Inflammatory macrophage treated with lipopolysaccharide for 1 hour (primary cell): Measurements from ENCODE around the gene SYMPK.
A peak's percentile ranks its signal among the peaks of the same experiment; 100 is the strongest.
"Not testable (repeated sequence)": the region's sequence is repeated elsewhere in the genome, so short reads cannot be mapped to it uniquely, and the experiment has no call there.

Experiments
- DNase-seq, 2 donors: peaks; one replicate each; pipeline ENCODE4 v3.0.0-alpha.2; 2020 to 2022

Gene SYMPK

DNA sequence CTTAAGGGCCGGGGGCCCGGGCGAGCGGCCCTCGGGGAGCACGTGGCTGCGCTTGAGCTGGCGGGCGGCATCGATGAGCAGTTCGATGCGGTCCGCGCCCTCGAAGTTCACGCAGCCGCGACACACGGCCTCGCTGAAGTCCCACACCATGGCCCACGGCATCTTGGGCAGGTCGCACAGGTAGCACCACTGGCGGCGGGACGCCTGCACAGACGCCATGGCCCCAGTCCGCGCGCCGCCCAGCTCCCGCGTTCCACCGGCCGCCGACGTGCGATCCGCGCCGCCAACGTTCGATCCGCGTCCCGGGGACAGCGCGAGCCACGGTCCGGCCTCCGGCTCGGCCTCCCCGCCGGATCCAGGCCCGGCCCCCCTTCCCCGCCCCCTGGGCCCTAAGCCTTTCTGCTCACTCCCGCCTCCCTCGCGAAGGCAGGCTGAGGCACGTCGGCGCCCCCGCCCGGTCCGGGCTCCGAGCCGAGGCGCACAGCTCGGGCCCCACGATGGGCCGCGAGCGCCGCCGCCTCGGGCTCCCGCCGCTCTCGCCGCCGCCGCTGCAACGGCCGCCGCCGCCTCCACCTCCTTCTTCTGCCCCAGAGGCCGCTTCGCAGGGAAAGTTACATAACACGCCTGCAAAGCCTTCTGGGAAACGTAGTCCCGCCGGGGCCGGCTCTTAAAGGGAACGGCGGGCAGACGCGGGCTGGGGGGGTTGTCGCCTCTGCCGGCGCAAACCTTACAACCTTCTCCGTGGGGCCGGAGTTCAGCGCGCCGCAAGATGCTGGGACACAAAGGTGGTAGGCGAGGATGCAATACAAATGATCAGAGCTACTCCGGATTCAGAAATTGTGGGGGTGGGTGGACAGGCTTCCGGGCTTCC, 22.8 kb upstream of the SYMPK start, which contains the start of gene IRF2BP1:
TSS of gene IRF2BP1 (minus strand) at position 586 of the 871 bp plus-strand sequence. CDS start at position 219, 367 bp downstream.
- DNase-seq, result peak; percentile 89 to 95

DNA sequence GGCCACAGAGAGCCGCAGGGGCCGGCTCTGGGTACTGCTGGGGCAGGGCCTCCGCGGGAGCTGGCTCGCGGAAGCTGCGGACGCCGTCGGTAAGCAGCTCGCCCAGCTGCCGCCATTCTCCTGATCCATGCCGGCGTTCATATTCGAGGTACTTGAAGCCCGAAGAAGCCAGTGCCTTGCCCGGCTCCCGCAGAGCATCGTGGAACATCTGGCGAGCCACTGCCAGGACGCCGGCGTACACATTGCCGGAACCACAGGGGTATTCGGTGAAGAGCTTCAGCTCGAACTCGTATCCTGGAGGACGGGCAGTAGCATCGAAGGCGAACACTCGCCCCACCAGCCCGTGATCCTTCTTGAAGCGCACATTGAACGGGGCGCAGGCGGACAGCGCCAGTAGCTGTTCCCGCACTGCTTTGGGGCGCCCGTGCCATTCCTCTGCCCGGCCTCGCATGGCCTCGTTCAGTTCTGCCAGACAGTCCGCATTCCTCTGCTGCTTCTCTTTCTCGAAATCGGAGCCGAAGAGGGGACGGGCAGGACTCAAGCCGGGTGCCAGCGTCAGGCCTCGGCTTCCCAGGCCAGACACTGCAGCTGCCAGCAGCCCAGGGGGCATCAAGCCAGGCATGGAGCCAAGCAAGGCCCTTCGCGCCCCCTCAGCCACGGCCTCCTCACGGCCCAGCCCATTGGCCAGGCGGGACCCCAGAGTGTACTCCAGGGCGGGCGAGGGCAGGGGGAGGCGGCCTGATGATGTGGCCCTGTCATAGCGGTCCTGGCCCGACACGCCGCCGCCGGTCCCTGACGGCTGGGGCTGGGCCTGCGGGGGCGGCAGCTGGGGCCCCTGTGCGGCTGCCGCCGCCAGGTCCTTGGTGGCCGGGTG, 22.0 kb upstream of the SYMPK start:
- no peak for DNase-seq

DNA sequence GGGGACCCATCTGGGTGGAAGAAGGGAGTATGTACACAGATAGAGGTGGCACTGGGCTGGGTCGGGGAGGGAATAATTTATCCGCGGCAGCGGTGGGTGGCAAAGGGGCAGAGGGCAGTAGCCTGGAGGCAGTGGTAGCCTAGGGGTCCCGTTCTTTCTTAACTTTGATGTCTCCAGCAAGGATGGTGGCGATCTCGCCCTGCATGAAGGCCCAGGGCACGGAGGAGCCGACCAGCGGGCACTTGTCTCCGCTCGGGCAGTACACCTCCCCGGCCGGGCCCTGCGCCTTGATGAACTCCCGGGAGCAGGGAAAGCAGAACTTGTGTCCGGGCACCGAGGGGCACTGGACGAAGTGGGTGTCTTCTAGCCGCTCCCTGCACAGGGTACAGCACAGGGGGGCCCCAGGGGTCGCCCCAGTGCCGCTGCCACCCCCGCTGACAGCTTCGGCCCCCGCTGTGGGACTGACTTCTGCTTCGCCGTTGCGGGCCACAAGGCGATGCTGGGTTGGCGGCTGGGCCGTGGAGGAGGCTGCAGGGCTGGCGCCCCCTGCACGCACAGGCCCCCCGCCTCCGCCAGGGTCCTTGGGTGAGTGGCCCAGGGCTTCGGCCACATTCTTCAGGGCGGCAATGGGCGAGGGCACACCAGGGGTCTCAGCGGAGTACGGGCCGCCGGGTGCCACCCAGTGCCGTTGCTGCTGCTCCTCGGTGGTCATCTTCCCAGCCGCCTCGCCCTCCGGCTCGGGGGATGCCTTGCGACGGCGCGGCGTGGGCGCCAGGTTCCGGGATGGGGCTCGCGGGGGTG, 21.1 kb upstream of the SYMPK start:
- DNase-seq, result no peak

DNA sequence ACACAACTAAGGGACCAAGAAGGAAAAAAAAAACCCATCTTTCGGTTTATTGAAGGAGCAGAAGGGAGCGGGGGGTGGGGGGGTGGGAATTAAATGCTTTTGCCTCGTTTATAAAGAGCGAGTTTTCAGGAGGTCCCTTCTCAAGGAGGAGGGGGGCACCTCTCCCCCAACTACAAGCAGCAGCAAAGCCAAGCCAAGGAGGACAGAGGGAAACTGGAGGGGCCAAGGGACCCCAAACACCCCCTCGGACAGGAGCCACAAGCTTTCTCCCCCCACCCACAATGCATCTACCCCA, 20.6 kb upstream of the SYMPK start:
- no peak for DNase-seq

DNA sequence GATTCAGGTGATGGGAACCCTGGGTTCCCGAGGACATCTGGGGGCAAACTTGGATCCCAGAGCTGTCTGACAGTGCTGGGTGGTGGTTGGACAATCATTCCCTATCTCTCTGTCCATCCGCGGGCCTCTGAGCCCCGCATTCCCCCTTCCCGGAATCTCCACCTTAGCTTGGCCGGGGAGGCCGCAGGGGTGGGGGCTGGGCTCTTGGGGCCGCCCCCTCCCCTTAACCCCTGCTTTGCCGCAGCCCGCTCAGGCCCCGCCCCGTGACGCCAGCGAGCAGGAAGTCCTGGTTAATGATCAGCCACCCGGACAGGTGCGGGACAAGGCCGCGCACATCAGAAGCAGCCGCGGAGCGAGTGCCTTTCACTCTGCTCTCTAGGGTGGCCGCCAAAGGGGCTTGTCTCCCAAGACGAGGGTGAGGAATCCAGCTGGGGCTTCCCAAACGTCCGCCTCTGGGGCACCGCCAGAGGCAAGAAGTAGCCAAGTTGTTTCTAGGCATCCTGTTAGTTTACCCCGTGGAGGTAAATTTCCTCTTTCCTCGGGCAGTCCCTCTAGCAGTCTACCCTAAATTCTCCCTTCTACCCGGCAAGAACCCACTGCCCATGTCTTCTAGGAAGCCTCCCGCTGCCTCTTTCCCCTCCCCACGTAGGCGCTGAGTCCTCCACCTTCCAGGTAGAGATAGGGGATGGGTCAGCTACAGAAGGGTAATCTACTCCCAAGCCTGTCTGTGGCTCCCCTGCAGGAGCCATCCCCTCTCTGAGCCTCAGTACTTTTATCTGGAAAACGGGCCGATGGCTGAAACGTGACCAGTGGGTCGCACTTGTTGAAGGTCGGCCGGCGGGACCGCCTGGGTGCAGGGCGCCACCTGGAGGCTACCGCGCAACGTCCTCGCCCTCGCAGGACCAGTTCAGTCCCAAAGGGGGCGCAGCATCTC, 20.0 kb upstream of the SYMPK start:
- DNase-seq, result peak; percentile 64 to 92

DNA sequence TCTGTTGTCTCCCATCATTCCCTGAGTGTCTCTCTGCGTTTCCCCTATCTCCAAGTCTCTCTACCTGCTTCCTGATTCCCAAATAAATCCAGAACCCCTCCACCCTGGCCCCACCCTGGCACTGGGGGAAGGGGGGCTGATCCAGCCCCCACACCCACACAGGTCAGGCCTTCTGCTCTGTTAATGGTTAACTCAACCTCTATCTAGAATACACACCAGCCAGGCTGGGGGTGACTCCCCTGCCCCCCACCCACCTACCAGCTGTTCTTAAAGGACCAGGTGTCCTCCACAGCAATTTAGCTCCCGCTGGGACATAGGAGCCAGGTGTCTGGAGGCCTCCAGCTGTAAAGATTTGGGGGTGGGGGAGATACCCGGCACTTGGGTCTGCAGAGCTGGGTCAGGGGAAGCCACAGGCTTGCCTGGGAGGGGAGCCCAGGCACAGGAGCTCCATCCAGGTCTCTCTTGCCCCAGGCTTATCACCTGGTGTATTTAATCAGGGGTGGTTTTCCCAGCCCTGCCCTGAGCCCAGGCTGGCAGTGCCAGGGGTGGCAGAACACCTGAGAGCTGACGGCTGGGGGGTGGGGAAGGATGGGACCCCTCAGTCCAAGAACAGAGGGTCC, 19.1 kb upstream of the SYMPK start:
- DNase-seq, result no peak

DNA sequence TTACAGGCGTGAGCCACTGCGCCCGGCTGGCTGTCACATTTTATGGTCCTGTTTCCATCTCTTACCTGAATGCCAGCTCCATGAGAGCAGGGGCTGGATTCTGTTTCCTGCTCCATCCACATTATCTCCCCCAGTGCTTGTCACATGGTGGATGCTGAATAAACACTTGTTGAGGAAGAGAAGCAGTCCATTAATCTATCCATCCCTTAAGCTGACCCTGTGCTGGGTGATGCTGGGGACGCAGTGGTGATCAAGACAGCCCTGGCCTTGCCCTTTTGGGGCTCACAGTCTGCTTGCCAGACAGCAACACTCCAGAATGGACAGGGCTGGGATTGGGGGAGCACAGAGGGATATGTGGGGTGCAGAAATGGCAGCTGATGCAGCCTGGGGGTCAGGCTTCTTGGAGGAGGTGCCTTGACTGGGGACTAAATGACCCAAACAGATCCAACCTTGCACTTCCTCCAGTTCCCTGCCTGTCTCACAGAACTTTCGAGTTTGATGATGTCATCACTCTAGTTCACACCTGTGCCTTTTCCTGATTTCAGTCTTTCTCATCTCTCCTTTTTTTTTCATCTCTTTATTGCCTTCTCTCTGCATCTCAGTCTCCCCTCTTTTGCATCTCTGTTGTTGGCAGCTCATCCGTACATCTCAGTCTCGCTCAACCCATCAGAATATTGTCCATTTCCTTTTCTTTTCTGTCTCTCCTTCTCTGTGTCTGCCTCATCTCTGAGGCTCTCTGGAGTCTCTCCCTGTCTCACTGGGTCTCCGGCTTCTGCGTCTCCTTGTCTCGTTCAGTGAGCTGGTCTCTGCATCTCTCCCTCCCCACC, 18.3 kb upstream of the SYMPK start:
- no peak for DNase-seq

DNA sequence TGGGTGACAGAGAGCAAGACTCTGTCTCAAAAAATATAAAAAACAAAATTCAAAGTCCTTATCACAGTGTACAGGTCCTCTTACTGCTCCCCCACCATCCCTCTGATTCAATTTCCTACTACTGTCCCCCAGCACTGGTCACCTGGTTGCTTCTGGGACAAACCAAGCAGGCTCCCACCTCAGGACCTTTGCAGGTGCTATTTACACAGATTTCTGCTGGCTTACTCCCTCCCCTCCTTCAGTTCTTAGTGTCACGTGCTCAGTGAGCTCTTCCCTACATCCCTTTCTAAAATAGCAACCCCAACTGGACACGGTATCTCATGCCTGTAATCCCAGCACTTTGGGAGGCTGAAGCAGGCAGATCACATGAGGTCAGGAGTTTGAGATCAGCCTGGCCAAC, 17.0 kb upstream of the SYMPK start:
- no peak for DNase-seq

DNA sequence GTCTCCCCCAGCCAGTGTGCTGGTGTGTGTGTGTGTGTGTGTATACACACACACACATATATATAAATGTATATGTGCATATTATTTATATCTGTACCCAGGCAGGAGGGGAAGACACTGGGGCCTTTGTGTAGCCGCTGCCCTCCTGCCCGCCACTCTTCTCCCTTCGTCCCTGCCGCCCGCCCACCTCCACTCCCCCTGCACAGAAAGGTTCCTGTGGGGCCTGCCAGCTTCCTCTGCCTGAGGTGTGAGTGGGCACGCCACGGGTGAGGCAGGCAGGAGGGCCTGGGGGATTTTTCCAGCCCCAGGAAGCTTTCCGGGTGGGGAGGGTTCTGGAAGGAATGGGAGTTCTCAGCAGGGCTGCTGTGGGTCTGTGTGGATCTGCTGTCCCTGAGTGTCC, 16.1 kb upstream of the SYMPK start:
- DNase-seq, result no peak

DNA sequence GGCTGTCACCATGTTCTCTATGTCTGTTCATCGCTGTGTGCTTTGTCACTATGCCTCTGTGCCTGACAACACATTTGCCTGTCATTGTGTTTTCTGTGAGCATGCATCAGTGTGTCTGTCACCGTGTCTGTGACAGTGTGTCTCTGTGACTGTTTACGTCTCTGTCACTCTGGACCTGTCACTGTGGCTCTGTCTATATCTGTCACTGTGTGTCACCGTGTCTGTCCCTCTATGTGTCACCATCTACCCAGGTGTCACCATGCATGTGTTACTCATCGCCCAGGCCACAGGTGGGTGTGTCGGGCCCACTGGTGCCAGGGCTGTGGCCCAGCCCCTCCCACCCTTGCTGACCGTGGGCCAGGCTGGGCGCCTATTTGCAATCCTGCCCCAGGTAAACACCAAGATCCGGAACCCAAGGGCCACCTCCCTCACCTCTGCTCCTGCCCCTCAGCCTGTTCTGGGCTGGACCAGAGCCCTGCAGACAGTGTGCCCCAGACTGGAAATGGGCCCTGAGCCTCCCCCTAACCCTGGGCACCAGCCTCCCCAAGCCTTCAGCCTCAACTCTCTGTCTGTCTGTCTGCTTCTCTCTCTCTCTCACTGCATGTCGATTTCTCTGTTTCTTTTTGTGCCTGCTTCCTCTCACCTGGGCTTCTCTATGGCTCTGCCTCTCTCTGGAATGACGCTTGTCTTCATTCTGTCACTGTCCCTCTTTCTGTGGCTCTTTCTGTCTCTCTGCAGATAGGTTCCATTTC, 15.3 kb upstream of the SYMPK start:
- no peak for DNase-seq

DNA sequence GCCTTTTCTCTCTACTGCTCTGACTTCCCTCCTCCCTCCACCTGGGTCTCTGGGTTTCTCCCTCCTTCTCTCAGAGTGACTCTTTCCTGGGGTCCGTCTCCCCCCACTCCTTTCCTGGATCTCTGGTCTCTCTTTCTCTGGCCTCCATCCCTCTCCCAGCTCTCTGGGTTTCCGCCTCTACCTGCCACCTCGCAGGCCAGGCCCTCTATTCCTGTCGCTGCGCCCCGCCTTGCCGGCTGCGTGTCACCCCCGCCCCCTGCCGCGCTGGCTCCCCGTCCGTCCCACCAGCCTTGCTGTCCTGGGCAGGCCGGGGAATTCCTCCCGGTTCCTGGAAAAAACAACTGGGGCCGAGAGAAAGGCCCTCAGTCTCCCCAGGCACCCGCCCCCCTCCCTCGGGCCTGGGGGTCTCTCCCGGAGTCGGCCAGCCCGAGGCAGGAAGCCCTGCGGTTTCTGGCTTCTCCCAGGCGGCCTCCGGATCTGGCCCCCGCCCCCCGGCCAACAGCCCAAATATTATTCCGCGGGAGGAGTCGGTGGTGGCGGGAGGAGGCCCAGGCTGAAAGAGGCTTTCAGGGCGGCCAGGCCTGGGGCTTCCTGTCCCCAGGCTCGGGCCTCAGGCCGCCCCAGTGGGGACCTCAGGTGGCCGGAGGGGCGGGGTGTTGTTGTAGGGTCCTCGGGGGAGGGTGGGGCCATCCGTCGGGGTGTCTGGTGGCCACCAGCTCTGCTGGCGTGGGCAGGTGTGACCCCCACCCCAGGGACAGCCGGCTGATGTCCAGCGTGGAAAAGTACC, 13.7 kb upstream of the SYMPK start:
- DNase-seq, result no peak

DNA sequence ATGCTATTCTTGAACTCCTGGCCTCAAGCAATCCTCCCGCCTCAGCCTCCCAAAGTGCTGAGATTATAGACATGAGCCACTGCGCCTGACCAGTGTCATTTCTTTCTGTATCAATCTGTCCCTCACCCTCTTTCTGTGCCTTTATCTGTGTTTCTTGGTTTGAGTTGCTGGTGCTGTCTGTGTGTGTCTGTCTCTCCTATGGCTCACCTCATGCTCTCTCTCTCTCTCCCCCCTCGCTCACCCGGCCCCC, 13.1 kb upstream of the SYMPK start:
- DNase-seq, result no peak

DNA sequence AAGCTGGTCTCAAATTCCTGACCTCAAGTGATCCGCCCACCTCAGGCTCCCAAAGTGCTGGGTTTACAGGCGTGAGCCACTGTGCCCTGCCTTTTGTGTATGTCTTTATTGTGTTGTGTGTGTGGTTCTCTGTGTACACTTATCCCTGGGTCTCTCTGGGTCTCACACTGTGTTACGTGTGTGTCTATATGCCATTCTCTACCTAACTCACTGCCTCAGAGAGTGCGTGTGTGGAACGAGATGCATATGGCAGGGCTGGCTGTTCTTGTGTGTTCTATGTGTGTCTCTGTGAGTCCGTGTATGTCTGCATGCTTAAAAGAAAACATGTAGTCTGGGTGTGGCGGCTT, 11.6 kb upstream of the SYMPK start:
- DNase-seq, result no peak

DNA sequence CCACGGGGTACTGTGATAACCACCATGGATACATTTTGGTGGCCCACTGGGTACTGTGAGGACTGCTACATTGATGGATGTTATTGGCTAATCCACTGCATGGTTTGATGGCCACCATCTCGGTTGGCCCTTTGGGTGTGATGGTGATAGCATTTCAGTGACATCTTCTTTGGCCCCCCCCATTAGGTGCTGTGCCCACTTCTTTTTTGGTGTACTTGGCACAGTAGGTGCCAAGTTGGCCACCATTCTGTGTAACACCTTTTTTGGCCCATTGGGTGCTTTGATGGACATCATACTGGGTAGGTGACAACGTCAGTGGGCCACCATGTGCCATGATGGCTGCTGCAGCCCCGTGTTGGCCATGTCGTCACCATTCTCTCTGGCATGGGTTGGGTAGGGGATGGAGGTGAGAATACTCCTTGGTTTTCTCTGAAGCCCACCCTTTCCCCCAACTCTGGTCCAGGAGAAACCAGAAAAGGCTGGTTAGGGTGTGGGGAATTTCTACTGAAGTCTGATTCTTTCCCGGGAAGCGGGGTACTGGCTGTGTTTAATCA, 10.3 kb upstream of the SYMPK start:
- DNase-seq, result no peak

DNA sequence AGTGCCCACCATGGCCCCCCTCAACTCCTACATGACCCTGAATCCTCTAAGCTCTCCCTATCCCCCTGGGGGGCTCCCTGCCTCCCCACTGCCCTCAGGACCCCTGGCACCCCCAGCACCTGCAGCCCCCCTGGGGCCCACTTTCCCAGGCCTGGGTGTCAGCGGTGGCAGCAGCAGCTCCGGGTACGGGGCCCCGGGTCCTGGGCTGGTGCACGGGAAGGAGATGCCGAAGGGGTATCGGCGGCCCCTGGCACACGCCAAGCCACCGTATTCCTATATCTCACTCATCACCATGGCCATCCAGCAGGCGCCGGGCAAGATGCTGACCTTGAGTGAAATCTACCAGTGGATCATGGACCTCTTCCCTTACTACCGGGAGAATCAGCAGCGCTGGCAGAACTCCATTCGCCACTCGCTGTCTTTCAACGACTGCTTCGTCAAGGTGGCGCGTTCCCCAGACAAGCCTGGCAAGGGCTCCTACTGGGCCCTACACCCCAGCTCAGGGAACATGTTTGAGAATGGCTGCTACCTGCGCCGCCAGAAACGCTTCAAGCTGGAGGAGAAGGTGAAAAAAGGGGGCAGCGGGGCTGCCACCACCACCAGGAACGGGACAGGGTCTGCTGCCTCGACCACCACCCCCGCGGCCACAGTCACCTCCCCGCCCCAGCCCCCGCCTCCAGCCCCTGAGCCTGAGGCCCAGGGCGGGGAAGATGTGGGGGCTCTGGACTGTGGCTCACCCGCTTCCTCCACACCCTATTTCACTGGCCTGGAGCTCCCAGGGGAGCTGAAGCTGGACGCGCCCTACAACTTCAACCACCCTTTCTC, 9.4 kb upstream of the SYMPK start:
- DNase-seq, result no peak

DNA sequence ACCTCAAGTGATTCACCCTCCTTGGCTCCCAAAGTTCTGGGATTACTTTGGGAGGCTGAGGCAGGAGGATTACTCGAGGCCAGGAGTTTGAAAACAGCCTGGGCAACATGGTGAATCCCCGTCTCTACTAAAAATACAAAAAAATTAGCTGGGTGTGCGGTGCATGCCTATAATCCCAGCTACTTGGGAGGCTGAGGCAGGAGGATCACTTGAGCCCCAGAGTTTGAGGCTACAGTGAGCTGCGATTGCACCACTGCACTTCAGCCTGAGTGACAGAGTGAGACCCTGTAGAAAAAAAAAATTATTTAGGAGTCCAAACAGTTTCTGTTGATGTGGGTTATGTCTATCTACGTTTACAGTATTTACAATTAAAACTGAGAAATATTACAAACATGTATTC, 7.9 kb upstream of the SYMPK start:
- no peak for DNase-seq

DNA sequence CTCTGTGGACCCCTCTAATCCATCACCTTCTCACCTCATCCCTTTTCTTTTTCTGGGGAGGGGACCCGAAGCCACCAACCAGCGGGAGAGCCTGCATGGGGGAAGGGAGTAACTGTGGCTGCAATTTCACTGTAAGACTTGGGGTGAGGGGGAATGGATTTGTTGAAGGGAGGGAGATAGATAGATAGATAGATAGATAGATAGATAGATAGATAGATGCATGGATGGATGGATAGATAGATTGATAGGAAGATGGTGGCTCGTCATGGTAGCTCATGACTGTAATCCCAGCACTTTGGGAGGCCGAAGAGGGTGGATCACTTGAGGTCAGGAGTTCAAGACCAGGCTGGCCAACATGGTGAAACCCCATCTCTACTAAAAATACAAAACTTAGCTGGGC, 4.3 kb upstream of the SYMPK start:
- not testable (repeated sequence) for DNase-seq
